Astrocyte of the hippocampus (primary cell): ENCODE data around the gene KCNIP4.

ENCODE experiments used
- DNase-seq: peaks from one replicate; pipeline ENCODE4 v3.0.0; 2011; ENCODE audit warnings: low read depth, low spot score

Gene KCNIP4

GRCh38 chr4:21469438-21470300, 478.9 kb downstream of the KCNIP4 start:
- DNase-seq, result peak; percentile 54

- DNase-seq, result no peak
These were observed 481.0 kb downstream of the KCNIP4 start for GRCh38 chr4:21467551-21467950.

DNA sequence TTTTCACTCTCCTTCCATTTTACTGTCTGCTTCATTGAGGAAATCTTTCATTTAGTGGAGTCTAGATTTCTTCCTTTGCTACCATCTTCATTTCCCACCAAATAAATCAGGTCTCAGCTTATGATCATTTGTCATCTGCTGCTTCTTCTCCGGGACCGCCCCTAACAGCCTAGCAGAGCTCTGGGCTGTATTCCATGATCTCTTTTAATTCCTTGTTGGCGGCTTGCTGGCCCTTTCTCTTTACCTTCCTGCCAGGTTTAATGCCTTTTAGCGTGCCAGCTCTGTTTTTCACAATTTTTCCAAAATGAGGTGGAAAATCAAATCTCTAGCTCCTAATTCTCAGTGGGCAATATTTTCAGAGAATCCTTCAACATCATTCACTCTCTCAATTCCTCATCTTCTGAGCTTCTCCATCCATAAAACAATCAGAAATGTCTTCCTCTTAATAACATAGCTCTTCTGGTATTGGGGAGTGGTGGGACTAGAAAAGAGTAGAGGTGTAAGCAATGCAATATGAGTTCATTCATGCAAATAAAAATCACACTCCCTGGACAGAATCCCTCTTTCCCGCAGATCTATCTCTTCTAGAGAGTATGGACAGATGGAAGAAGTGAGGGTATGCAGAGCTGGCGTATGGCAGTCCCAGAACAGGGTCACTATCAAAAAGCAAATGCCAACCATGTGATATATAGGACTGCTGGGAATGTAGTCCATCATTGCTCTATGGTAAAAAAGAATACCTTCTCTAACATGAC, 491.3 kb downstream of the KCNIP4 start:
- DNase-seq, result no peak

DNA sequence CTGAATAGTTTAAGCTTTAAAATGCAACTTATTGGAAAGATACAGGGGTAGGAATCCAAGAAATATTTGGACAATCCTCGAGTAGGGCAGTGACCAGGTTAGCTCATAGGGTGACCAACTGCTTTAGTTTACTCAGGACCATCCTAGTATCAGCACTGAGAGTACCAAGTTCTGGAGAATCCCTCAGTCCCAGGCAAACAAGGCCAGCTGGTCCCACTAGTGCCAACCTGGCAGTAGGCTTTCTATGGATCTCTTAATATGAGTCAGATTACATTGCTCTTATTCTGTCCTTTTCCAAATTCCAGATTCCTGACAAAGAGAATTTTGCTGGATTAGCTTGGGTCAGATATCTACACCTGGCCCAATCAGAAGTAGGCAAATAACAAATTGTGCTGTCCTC, 493.7 kb downstream of the KCNIP4 start:
- no peak for DNase-seq

DNA sequence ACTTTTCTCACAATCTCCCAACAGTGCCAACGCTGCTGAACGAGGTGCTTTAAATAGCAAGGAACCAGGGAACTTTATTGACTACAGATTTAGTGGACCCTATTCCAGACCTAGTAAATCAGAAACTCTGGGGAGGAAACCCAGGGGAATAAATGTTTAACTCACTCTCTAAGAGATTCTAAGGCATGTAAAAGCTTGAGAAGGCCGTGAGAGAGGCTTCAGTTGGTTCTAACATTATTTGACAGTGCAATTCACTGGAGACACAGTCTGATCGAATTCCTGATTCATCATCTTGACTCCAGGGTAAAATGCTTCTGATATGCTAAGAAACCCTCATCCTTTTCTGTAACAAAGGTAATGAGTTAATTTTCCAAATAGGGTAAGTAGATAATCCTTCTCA, 494.4 kb downstream of the KCNIP4 start:
- DNase-seq, result no peak

GRCh38 chr4:21452931-21453330, 495.6 kb downstream of the KCNIP4 start:
- DNase-seq, result peak; percentile 33

GRCh38 chr4:21451032-21451431, 497.5 kb downstream of the KCNIP4 start:
- DNase-seq, result peak; percentile 89

- DNase-seq, result no peak
These were observed 498.2 kb downstream of the KCNIP4 start for GRCh38 chr4:21450331-21450730.

DNA sequence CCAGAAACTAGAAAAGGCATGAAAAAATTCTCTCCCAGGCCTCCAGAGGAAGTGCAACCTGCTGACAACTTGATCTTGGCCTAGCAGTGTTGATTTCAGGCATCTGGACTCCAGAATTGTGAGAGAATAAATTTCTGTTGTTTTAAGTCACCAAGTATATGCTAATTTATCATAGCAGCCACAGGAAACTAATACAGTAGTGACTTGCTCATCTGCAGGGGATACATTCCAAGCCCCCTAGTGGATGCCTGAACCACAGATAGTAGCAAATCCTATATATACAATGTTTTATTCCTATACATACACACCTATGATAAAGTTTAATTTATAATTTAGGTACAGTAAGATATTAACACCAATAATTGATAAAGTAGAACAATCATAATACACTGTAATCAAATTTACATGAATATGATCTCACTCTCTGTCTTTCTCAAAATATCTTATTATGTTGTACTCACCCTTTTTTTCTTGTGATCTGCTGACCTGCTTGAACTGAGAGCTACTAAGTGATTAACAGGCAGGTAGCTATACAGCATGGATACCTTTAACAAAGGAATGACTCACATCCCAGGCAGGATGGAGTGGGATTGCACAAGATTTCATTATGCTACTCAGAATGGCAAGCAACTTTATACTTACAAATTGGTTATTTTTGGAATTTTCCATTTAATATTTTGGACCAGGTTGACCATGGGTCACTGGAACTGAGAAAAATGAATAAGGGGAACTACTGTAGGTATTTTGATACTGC, 501.1 kb downstream of the KCNIP4 start:
- no peak for DNase-seq

- DNase-seq, result no peak
These were observed 528.4 kb downstream of the KCNIP4 start for GRCh38 chr4:21420166-21420565.

DNA sequence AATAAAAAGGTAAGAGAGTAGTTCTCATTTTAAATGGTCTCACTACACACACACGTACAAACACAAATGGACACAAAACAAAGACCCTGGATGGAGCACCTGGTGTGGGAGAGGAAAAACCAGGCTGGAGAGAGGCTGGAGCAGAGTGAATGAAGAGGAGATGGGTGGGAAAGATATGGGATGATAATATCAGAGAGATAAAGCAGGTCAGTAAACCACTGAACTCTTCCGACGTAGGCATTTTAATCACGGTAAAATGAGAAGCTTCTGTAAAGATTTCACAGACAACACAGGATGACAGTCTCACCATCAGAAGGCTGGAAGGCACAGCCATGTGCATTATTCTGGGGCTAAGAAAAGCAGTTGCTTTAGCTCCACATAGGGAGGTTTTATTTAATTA, 532.8 kb downstream of the KCNIP4 start:
- DNase-seq, result no peak

- DNase-seq, result no peak
These were observed 534.7 kb downstream of the KCNIP4 start for GRCh38 chr4:21413807-21414370.

GRCh38 chr4:21411086-21411485, 537.5 kb downstream of the KCNIP4 start:
- DNase-seq, result no peak

DNA sequence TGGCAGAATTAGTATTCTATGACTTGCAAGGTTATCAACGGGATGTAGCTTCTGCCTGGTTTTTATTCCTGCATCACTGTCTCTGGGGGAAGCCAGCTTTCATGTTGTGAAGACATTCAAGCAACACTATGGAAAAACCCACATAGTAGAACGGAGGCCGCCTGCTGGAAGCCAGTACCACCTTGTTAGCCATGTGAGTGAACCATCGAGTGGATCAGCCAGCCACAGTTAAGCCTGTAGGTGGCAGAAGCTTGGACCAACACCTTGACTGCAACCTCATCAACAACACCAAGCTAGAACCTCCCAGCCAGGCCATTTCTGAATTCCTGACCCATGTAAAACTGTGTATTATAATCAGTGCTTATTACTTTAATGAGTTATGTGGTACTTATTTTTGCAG, 538.2 kb downstream of the KCNIP4 start:
- no peak for DNase-seq

DNA sequence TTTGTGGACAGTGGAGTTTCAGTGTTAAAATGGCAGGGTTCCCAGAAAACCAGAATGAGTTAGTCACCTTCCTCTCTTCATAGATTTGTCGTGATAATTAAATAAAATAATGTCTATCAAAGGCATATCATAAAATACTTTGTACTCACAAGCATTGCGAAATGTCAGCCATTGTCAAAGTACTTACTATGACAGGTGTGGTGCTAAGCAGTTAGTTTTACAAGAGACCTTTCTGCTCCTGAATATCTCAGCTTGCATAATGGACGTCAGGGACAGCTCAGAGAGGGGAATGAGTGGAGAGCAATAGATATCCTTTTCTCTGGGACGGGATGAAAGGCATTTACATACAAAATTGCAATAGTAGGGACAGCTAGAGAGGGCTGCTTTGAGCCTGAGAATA, 560.9 kb downstream of the KCNIP4 start:
- peak; percentile 8 for DNase-seq

- DNase-seq, result no peak
These were observed 562.3 kb downstream of the KCNIP4 start for GRCh38 chr4:21386166-21386780.

GRCh38 chr4:21385706-21386105, 562.9 kb downstream of the KCNIP4 start:
- no peak for DNase-seq

DNA sequence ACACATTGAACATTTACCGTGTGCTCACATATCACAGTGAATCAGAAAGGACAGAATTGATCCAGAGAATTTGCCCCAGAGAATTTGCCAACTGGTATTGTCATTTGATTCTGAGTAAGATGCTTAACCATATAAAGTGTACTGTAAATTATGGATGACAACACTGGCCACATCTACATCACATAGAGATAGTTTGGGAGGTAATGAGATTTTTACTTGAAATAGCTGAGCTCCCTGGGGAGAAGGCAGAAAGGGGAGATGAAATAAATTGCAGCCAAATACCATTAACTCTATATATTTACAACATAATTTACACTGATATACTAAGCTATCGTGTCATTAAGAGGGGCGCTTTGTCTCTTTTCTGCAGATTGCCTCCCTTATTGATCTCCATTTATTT, 564.0 kb downstream of the KCNIP4 start:
- DNase-seq, result no peak

DNA sequence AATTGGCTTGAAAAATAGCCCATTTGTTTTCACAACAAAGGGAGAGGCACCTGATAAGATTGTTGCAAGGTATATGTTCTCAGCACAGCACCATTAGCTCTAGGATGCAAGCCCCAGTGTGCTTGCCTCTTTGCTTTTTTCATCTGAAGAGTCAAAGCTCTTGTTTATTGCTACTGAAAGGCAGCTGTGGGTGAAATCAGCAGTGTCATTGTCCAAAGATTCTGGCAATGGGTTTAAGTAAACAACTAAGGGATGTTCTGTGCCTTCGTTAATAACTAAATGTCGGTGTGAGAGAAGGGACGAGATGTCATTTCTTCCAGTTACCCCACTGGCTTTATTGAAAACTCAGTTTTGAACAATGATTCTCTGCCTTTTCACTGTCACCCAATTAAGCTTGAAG, 567.7 kb downstream of the KCNIP4 start:
- DNase-seq, result no peak

DNA sequence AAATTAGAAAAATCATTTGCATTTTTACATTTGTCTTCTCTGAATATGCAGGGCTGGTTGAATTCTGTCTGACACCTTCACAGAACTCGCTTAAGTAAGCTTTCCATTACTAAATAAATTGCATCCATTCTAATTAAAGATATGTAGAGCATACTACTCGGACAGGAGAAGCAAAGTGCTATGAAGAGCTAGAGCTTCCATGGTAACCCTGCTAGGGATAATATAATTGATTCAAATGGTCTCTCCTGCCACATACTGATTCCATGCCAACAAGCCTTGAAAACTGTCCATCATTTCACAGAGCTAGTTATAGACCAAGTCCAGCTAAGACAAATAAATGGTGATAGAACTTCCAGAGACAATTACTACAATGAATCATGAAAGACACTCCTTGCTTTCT, 571.5 kb downstream of the KCNIP4 start:
- no peak for DNase-seq

GRCh38 chr4:21376176-21376575, 572.4 kb downstream of the KCNIP4 start:
- DNase-seq, result no peak
